Neural cell (in vitro differentiated cells): ENCODE results near the gene ASIC3. TPM values are rescaled to one million over a fixed set of nuclear protein-coding genes. Genes with fewer than 3 reads are reported as not detected.

Experiments
- H2AFZ ChIP-seq: fragments of 200-600, 300-800 bp; sonication (generic), shearing (Covaris generic); 2 replicates; pipeline ENCODE4 v1.6.0; 2014; ENCODE audit warnings: low read depth, mild to moderate bottlenecking, antibody characterized with exemption, low read length, moderate library complexity
- H3F3A ChIP-seq: fragments of 200-600 bp; shearing (Covaris generic); 2 replicates; pipeline ENCODE4 v1.6.1; 2016; ENCODE audit warnings: mild to moderate bottlenecking, moderate library complexity, mixed read lengths, antibody characterized with exemption, low read length; ENCODE audit not compliant: insufficient read depth, poor library complexity, severe bottlenecking
- H3K27ac ChIP-seq: fragments of 200-600, 300-800 bp; sonication (generic), shearing (Covaris generic); 2 replicates; pipeline ENCODE4 v1.5.1; 2014; ENCODE audit warnings: mild to moderate bottlenecking, low read length, moderate library complexity
- H3K27me3 ChIP-seq: fragments of 300-800, 200-600 bp; sonication (generic), shearing (Covaris generic); 2 replicates; pipeline ENCODE4 v1.6.0; 2014; ENCODE audit warnings: mild to moderate bottlenecking, low read depth, low read length, moderate library complexity; ENCODE audit not compliant: insufficient read depth
- H3K36me3 ChIP-seq: fragments of 300-800, 200-600 bp; sonication (generic), shearing (Covaris generic); 2 replicates; pipeline ENCODE4 v1.5.1; 2014; ENCODE audit warnings: mild to moderate bottlenecking, antibody characterized with exemption, low read length, moderate library complexity; ENCODE audit not compliant: insufficient read depth
- H3K4me2 ChIP-seq: fragments of 300-800, 200-600 bp; sonication (generic), shearing (Covaris generic); 2 replicates; pipeline ENCODE4 v1.6.0; 2014; ENCODE audit warnings: mild to moderate bottlenecking, low read length
- H3K4me3 ChIP-seq: fragments of 300-800, 200-600 bp; sonication (generic), shearing (Covaris generic); 2 replicates; pipeline ENCODE4 v1.5.1; 2014; ENCODE audit warnings: mild to moderate bottlenecking, low read length, moderate library complexity
- H3K79me2 ChIP-seq: fragments of 200-600 bp; shearing (Covaris generic); replicated peaks from 2 replicates; pipeline ENCODE4 v1.6.0; 2014; ENCODE audit warnings: mild to moderate bottlenecking, low read length, moderate library complexity; ENCODE audit not compliant: insufficient read depth
- H3K9ac ChIP-seq: fragments of 300-800, 200-600 bp; sonication (generic), shearing (Covaris generic); 2 replicates; pipeline ENCODE4 v1.6.1; 2016; ENCODE audit warnings: mild to moderate bottlenecking, low read length, mixed read lengths
- H3K9me2 ChIP-seq: fragments of 200-600 bp; shearing (Covaris generic); 2 replicates; pipeline ENCODE4 v1.6.1; 2016; ENCODE audit warnings: mild to moderate bottlenecking, low read length, mixed read lengths; ENCODE audit not compliant: insufficient read depth
- H3K9me3 ChIP-seq: fragments of 200-600, 300-800 bp; sonication (generic), shearing (Covaris generic); 2 replicates; pipeline ENCODE4 v1.6.1; 2016; ENCODE audit warnings: mild to moderate bottlenecking, mixed run types, low read length, moderate library complexity, mixed read lengths
- H4K20me1 ChIP-seq: fragments of 200-600 bp; shearing (Covaris generic); 2 replicates; pipeline ENCODE4 v1.6.1; 2016; ENCODE audit warnings: mild to moderate bottlenecking, mixed run types; ENCODE audit not compliant: insufficient read depth
- EP300 ChIP-seq: fragments of 450-650 bp; conservative IDR thresholded peaks from 2 replicates; pipeline ENCODE4 v1.6.1; 2014; ENCODE audit warnings: antibody characterized with exemption, mild to moderate bottlenecking, moderate library complexity; ENCODE audit not compliant: poor library complexity, severe bottlenecking
- EZH2 ChIP-seq: fragments of 200-600, 300-800 bp; shearing (Covaris generic), sonication (generic); IDR thresholded peaks from 2 replicates; pipeline ENCODE4 v1.6.1; 2014; ENCODE audit warnings: antibody characterized with exemption, low read length, borderline replicate concordance, mild to moderate bottlenecking; ENCODE audit not compliant: insufficient read depth, poor library complexity, severe bottlenecking
- MXI1 ChIP-seq: fragments of 450-650 bp; conservative IDR thresholded peaks from 2 replicates; pipeline ENCODE4 v1.6.1; 2014; ENCODE audit warnings: antibody characterized with exemption, mild to moderate bottlenecking; ENCODE audit not compliant: poor library complexity, severe bottlenecking
- POLR2AphosphoS5 ChIP-seq: IDR thresholded peaks from 2 replicates; pipeline ENCODE4 v1.6.1; 2012
- RAD21 ChIP-seq: fragments of 450-650 bp; conservative IDR thresholded peaks from 2 replicates; pipeline ENCODE4 v1.6.1; 2014; ENCODE audit warnings: antibody characterized with exemption, mild to moderate bottlenecking, moderate library complexity
- SMC3 ChIP-seq: fragments of 450-650 bp; conservative IDR thresholded peaks from 2 replicates; pipeline ENCODE4 v1.6.1; 2014; ENCODE audit warnings: antibody characterized with exemption, mild to moderate bottlenecking, moderate library complexity; ENCODE audit not compliant: poor library complexity
- TAF1 ChIP-seq: IDR thresholded peaks from 2 replicates; pipeline ENCODE4 v1.6.1; 2012; ENCODE audit warnings: low read depth
- polyA plus RNA-seq: library from polyadenylated mRNA; depleted of rRNA; stranded (reverse); fragments of >200 nt; gene quantifications from 2 replicates; pipeline ENCODE4 v1.2.3, GENCODE V29; 2014
- TF ChIP-seq, protein P1 (sequence below): fragments of 450-650 bp; IDR thresholded peaks from 2 replicates; pipeline ENCODE4 v1.5.1; 2014; ENCODE audit warnings: antibody characterized with exemption, mild to moderate bottlenecking, moderate library complexity; ENCODE audit not compliant: poor library complexity, severe bottlenecking
- TF ChIP-seq, protein P2 (sequence below): IDR thresholded peaks from 2 replicates; pipeline ENCODE4 v1.6.1; 2012; ENCODE audit warnings: borderline replicate concordance

ASIC3 gene
- polyA plus RNA-seq, 1 donor from 2014 or later: 3.3 TPM

GRCh38 chr7:151069841-151070573 is 21.7 kb downstream of the ASIC3 start:
- Histone ChIP-seq H2AFZ (no peak overlapping the region), H3K79me2 (no peaks in the 10 kb centered on the region), H3K9me3 (no peaks in the 10 kb centered on the region), H3K27me3 (no peaks in the 10 kb centered on the region), H3K9me2 (no peaks in the 10 kb centered on the region), H3K27ac (no peak overlapping the region), H4K20me1 (no peaks in the 10 kb centered on the region), H3K4me3 (no peak overlapping the region), H3K36me3 (no peaks in the 10 kb centered on the region), H3F3A (no peaks in the 10 kb centered on the region), H3K4me2 (no peak overlapping the region), H3K9ac (no peak overlapping the region)
- TF ChIP-seq TAF1 (no peak), MXI1 (no peak), SMC3 (no peak), EZH2 (no peak), EP300 (no peak)
- TF ChIP-seq, protein P1, sequence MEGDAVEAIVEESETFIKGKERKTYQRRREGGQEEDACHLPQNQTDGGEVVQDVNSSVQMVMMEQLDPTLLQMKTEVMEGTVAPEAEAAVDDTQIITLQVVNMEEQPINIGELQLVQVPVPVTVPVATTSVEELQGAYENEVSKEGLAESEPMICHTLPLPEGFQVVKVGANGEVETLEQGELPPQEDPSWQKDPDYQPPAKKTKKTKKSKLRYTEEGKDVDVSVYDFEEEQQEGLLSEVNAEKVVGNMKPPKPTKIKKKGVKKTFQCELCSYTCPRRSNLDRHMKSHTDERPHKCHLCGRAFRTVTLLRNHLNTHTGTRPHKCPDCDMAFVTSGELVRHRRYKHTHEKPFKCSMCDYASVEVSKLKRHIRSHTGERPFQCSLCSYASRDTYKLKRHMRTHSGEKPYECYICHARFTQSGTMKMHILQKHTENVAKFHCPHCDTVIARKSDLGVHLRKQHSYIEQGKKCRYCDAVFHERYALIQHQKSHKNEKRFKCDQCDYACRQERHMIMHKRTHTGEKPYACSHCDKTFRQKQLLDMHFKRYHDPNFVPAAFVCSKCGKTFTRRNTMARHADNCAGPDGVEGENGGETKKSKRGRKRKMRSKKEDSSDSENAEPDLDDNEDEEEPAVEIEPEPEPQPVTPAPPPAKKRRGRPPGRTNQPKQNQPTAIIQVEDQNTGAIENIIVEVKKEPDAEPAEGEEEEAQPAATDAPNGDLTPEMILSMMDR: no peak
- TF ChIP-seq, protein P2, sequence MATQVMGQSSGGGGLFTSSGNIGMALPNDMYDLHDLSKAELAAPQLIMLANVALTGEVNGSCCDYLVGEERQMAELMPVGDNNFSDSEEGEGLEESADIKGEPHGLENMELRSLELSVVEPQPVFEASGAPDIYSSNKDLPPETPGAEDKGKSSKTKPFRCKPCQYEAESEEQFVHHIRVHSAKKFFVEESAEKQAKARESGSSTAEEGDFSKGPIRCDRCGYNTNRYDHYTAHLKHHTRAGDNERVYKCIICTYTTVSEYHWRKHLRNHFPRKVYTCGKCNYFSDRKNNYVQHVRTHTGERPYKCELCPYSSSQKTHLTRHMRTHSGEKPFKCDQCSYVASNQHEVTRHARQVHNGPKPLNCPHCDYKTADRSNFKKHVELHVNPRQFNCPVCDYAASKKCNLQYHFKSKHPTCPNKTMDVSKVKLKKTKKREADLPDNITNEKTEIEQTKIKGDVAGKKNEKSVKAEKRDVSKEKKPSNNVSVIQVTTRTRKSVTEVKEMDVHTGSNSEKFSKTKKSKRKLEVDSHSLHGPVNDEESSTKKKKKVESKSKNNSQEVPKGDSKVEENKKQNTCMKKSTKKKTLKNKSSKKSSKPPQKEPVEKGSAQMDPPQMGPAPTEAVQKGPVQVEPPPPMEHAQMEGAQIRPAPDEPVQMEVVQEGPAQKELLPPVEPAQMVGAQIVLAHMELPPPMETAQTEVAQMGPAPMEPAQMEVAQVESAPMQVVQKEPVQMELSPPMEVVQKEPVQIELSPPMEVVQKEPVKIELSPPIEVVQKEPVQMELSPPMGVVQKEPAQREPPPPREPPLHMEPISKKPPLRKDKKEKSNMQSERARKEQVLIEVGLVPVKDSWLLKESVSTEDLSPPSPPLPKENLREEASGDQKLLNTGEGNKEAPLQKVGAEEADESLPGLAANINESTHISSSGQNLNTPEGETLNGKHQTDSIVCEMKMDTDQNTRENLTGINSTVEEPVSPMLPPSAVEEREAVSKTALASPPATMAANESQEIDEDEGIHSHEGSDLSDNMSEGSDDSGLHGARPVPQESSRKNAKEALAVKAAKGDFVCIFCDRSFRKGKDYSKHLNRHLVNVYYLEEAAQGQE: no peak

GRCh38 chr7:151070574-151070960 is 22.2 kb downstream of the ASIC3 start:
- Histone ChIP-seq H4K20me1 (no peaks in the 10 kb centered on the region), H3K4me2 (no peak overlapping the region), H3K27ac (no peak overlapping the region), H2AFZ (no peak overlapping the region), H3K9ac (no peak overlapping the region), H3K9me3 (no peaks in the 10 kb centered on the region), H3K79me2 (no peaks in the 10 kb centered on the region), H3K36me3 (no peaks in the 10 kb centered on the region), H3K27me3 (no peaks in the 10 kb centered on the region), H3K4me3 (no peak overlapping the region), H3F3A (no peaks in the 10 kb centered on the region), H3K9me2 (no peaks in the 10 kb centered on the region)
- TF ChIP-seq EP300 (no peak), POLR2AphosphoS5 (no peak), SMC3 (no peak), EZH2 (no peak), RAD21 (no peak), MXI1 (no peak), TAF1 (no peak)
- TF ChIP-seq, protein P1: no peak
- TF ChIP-seq, protein P2: no peak
